OCI-LY3 (cell line): ENCODE data around the gene AEN.
"Not testable (repeated sequence)": the region's sequence is repeated elsewhere in the genome, so short reads cannot be mapped to it uniquely, and the experiment has no call there.

Source experiments
- CTCF ChIP-seq: fragments of 200-600, 300-600 bp; sonication (generic); IDR thresholded peaks from 2 replicates; pipeline ENCODE4 v1.5.1; 2014; ENCODE audit warnings: antibody characterized with exemption, low read length, low read depth
- EZH2phosphoT487 ChIP-seq: fragments of 200-600 bp; shearing (Covaris generic); IDR thresholded peaks from 2 replicates; pipeline ENCODE4 v1.6.1; 2018; ENCODE audit warnings: antibody characterized with exemption, mixed run types, low read depth

- TF ChIP-seq CTCF, EZH2phosphoT487: not testable (repeated sequence)
These were observed 11.7 kb downstream of the AEN start for GRCh38 chr15:88632797-88633196.
